Measurements from ENCODE around the gene FOXS1.

The FOXS1 gene

DNA sequence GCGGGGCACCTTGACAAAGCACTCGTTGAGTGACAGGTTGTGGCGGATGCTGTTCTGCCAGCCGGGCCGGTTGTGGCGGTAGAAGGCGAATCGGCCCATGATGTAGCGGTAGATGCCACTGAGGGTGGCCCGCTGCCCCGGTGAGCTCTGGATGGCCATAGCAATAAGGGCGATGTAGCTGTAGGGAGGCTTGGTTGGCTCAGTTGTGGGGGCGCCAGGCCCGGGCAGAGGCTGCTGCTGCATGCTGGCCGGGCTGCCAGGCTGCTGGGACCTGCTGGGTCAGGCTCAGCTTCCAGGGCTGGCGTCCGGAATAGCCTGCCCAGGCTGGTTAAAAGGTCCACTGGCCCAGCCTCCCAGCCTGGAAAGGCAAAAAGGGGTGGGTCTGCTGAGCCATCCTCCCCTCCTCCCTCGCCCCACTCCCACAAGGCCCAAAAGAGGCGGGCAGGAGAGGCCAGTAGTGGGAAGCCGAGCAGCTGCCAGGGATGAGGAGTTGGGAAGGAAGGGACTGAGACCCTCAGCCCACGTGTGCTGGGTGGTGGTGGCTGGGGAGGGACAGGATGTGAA, at the start of gene FOXS1:
TSS of gene FOXS1 (minus strand) at position 305 of the 564 bp plus-strand sequence. CDS start at position 243, 62 bp downstream.
- DNase-seq, result no peak

GRCh38 chr20:31890646-31891045, 45.2 kb upstream of the FOXS1 start:
- no peak for DNase-seq

DNA sequence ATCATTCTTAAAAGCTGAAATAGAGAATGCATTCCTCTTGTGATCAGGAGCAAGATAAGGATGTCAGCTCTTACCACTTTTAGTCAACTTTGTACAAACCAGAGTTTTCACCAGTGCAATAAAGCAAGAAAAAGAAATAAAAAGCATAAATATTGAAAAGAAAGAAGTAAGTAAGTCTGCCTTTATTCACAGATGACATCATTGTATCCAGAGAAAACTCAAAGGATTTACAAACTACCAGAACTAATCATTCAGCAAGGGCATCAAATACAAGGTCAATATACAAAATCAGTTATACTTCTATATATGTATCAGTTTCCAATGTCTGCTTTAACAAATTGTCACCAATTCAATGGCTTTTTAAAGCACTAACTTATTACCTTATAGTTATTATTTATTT, 38.4 kb upstream of the FOXS1 start:
- DNase-seq, result no peak

DNA sequence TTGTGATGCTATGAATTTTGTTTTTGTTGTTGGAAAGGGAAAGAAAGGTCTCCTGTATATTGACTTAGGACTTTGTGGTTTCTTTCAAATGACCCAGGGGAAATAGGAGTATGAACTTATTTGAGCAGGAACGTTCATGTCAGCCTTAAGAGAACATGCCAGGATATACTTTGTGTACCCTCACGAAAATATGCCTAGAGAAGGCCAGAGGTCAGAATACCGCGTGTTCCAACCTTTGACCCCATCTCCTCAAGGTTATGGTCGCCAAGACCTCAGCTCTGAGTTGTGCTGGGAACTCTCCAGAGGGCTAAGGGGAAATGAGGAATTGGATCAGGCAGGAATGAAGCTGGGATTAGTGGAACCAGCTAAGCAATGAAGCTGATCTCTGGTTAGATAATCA, 36.5 kb upstream of the FOXS1 start:
- DNase-seq, result no peak

DNA sequence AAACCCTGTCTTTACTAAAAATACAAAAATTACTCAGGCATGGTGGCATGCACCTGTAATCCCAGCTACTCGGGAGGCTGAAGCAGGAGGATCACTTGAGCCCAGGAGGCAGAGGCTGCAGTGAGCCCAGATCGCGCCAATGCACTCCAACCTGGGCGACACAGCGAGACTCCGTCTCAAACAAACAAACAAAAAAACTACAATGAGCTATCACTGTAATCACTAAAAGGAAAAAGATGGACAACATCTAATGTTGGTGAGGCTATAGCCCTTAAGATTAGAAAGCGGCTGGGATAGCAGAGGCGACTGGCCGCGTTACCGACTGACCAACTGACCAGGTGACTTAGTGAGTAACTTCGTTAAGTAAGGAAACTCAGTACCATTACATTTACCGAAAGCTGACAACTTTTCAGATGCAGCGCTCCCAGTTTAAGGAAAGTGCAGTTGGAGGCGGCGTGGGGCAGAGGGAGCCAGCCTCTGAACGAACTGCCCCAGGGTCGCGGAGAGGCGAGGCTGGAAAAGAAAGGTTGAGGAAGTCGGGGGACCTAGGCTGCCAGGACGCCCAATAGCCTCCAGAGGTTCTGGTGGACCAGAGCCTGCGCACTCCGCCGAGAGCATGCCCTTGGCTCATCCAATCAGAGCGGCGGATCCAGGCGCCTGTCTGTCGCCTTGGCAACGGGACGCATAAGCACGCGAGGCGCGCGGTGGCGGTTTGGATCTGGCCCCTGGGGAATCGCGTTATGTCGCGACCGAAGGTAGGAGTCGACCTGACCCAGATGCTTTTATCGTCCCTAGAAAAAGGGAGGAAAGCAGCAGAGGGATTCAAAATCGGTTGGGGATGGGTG, 34.0 kb upstream of the FOXS1 start:
- peak; percentile 55 for DNase-seq

DNA sequence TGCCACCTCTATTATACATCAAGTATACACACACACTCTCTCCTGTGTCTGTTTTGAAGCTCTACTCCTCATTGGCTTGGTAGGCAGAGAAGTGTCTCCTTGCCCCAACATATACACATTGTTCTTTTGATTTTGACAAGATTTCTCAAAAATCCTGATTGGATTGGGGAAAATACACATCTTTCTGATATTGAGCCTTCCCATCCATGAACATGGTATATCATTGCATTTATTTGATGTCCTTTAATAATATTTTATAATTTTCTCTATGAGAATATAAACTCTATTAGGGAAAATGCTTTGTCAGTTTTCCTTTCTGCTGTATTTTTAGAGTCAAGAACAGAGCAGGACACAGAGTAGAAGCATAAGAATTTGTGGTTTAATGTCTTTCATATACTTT, 32.3 kb upstream of the FOXS1 start:
- no peak for DNase-seq

GRCh38 chr20:31875671-31876070, 30.3 kb upstream of the FOXS1 start:
- no peak for DNase-seq

- DNase-seq, result no peak
Measured at GRCh38 chr20:31872406-31872805, 27.0 kb upstream of the FOXS1 start.

- no peak for DNase-seq
Measured at GRCh38 chr20:31871618-31871954, 26.2 kb upstream of the FOXS1 start.

- DNase-seq, result no peak
Measured at GRCh38 chr20:31870726-31871617, 25.6 kb upstream of the FOXS1 start.

GRCh38 chr20:31869942-31870725, 24.7 kb upstream of the FOXS1 start, which contains the start of the genes DUSP15 and TTLL9:
DUSP15 (minus strand) TSS chr20:31870527; CDS start chr20:31870337, 190 bp downstream.
TTLL9 (plus strand) TSS chr20:31870634; CDS start chr20:31871127, 493 bp downstream.
- no peak for DNase-seq

DNA sequence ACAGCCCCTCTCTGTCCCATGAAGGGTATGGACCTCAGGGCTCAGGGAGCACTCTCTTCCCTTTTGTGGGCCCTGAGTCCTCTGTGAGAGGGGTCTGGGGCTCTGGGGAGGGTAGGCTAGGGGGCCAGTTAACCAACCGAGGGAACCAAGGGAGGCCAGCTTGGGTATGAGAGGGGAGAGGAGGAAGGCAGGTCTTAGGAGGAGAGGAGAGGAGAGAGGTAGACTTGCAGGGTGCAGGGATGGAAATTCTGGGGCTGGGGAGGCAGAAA, 24.2 kb upstream of the FOXS1 start:
- DNase-seq, result no peak

DNA sequence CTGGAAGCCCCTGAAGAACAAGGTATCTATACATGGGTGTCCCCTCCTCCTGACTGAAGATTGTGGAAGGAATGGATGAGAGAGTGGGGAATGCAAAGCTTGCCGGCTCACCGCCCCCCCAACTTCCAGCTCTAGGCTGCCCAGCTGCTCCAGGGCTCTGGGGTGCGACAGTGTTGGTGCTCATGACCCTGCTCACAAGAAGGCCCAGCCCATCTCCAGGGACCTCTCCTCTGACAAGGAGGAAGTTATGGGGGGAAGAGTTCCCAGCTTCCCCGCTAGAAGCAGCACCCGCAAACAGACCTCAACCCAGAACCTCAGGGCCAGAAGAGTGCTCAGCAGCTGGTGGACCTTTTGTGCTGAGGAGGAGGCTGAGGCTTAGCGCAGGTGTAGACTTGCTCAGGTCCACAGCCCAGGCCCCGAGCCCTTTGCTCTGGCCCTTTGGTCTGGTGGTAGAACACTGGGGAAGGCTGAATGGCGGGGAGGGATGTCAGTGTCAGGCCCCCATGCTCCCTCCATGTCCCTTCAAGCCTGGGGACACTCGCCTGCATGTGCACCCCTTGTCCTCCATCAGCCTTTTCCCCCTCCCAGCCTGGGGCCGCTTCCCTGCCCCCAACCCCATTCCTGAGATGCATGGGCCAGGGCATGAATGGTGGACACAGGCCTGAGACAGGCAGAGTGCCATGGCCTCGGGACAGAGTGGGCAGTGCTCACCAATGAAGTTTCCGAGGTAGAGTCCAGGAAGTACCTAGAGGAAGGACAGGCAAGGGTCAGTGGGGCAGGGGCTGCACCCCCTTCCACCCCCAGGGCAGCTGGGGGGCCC, 23.7 kb upstream of the FOXS1 start:
- DNase-seq, result no peak

- no peak for DNase-seq
Measured at GRCh38 chr20:31866221-31866620, 20.8 kb upstream of the FOXS1 start.

DNA sequence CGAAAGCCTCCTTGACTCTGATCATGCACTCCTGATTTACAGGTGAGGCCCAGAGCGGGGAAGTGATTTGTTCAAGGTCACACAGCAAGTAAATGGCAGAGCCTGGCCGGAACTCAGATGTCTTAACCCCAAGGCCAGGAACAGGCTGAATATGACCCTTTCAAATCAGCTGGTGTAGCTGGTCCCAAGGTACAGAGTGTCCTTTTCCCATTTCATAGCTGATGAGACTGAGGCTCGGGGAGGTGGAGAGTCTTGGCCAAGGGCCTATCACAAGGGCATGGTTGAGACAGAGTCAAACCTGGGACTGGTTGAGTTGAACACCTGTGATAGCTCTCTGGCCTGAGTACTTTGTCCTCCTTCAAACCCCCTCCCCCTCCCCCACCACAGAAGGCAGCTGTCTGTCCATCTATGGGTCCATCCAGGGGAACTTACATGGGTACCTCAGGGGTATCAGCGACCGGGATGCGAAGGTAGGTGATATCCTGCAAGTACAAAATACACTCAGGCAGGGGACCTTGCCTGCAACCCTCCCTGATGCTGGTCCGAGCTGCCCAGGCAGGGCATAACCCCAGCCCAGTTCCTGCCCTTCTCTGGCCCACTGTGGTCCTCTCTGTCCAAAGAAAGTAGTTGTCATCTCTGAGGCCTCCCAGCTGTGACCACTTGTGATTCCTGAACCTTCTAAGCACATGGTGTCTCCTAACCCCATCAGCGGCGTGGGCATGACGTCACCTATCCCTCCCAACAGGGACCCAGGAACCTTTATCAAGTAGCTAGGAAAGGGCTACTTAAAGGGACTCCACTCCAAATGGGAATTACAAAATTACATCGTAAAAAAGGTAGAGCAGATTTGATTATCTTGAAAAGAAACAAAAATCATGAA, 19.4 kb upstream of the FOXS1 start:
- DNase-seq, result no peak

DNA sequence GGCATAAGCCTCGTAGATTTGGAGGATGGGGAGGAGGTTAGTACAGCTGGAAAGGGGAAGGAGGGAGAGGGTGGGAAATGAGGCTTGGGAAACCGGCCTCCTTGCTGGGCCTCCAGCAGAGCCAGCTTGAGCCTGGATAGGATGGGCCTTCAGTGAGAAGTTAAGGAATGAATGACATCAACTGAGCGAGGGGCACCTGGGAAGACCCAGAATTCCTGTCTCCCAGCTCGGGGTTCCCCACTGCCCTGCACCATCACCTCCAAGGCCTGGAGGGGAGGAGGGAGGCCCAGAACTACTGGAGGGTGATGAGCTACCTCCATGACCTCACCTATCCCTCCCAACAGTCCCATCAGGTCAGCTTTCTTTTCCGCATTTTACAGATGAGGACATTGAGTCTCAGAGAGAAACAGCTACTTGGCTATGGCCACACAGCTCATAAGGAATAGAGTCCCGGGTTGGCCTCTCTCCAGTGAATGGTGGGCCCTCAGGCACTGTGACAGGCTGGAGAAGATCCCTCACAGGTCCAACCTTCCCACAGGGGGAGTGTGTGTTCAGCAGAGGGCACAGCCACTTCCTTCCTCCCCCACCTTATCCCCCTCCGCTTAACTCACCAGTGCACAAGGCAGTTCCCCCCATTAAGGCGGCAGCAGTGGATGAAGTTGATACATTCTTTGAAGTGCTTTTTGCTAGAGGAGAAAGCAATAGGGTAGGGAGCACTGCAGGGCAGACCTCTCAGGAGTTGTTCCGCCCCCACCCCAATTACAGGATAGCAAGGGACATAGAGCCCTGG, 18.1 kb upstream of the FOXS1 start:
- no peak for DNase-seq

GRCh38 chr20:31862506-31862905, 17.1 kb upstream of the FOXS1 start:
- DNase-seq, result no peak

- no peak for DNase-seq
Measured at GRCh38 chr20:31862157-31862470, 16.7 kb upstream of the FOXS1 start.

DNA sequence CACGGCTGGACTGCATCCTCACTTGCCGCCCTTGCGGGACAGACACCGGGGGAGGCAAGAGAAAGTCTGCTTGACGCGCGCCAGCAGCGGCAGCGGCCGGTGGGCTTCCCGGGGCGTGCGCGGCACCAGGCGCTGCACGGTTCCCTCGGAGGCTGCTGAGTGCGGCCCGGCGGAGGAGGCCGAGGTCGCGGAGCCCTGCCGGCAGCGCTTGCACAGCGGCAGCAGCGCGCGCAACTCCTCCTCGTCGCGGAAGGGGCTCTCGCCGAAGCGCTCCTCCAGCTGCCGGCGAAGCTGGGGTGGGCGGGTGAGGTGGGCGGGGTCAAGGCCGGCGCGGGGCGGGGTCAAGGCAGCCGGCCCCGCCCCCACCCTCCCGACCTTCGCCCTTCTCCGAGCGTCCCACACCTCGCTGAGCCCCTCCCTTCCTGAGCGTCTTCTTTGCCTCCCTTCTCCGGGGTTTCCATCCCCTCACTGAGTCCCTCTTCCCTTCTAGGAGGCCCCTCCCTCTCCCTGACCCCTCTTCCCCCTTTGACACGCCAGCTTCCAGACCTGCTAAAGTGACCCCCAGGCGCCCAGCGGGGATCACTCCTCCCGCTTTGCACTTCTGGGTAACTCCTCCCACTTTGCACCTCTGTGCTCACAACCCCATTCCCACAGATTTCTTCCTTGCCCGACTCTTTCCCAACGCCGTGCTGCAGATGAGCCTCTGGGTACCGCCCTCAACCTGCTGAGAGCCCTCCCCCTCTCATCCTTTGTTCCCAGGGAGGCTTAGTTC, 16.2 kb upstream of the FOXS1 start:
- DNase-seq, result peak; percentile 48

GRCh38 chr20:31861135-31861384, 15.7 kb upstream of the FOXS1 start:
- no peak for DNase-seq

All from activated T-cell treated with anti-CD3 and anti-CD28 coated beads for 4 hours (primary cell).